ENCODE results near the gene GAPT.

GAPT gene

DNA sequence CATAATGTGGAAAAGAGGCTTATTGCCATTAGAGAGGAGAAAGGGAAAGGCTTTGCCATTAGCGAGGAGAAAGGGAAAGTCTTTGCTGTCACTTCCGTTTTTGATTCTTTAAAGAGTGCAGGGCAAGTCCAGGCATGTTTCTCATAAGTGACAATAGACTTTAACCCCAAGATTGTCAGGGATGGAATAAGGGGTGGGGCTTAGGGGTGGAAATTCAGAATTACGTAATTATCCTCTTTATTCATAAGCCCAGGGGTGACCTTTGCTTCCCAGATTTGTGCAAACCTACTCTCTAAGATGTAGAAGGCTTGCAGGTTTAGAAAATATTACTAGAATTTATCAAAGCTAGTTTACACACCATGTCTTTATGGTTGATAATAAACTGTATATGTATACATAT, 29.1 kb upstream of the GAPT start:
- DNase-seq, result no peak

- peak; percentile 14 to 70 for DNase-seq
Measured at GRCh38 chr5:58462623-58463230, 28.5 kb upstream of the GAPT start.

- DNase-seq, result no peak
Measured at GRCh38 chr5:58466939-58467338, 24.3 kb upstream of the GAPT start.

DNA sequence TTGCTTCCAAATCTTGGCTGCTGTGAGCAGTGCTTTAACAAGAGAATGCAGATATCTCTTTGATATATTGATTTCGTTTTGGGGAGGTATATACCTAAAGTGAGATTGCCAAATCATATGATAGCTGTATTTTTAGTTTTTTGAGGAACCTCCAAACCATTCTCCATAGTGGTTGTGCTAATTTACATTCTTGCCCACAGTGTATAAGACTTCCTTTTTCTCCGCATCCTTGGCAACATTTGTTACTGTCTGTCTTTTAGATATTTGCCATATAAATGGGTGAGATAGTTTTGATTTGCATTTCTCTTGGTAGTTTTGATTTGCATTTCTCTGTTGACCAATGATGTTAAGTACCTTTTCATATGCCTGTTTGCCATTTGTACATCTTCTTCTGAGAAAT, 21.3 kb upstream of the GAPT start:
- no peak for DNase-seq

DNA sequence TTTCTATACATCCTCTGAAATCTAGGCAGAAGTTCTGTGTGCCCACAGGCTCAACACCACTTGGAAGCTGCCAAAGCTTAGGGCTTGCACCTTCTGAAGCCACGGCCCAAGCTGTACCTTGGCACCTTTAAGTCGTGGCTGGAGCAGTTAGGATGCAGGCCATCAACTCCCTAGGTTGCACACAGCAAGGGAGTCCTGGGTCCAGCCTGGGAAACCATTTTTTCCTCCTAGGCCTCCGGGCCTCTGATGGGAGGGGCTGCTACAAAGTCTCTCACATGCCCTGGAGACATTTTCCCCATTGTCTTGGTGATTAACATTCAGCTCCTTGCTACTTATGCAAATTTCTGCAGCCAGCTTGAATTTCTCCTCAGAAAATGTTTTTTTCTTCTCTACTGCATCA, 15.8 kb upstream of the GAPT start:
- DNase-seq, result no peak

DNA sequence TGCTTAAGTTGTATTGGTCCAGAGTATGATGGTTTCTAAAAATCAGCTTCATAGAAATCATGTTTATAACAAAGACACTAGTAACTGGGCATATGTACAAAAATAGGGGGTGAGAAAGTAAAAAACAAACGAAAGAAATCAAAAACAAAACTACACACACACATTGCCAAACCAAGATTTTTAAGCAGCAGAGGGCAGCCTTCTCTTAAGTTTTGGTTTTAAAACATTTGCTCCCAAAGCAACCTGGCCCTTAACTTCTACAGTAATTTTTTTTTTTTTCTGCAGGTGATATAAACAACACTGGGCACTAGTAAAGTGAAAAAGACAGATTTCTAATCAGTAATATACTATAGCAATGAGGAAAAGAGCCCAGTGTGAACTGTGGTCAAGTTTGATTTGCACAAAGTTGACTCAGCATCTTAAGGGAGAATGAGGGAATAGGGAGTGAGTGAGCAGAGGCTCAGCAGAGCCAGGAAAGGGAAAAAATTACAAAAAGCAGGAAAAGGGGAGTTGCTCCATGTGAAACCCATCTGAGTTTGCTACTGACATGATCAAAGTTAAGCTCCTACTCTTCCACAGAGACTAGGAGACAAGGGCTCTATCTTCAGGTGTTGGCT, 13.4 kb upstream of the GAPT start:
- DNase-seq, result no peak

- DNase-seq, result no peak
Measured at GRCh38 chr5:58481066-58481676, 10.1 kb upstream of the GAPT start.

- no peak for DNase-seq
Measured at GRCh38 chr5:58481828-58482227, 9.4 kb upstream of the GAPT start.

DNA sequence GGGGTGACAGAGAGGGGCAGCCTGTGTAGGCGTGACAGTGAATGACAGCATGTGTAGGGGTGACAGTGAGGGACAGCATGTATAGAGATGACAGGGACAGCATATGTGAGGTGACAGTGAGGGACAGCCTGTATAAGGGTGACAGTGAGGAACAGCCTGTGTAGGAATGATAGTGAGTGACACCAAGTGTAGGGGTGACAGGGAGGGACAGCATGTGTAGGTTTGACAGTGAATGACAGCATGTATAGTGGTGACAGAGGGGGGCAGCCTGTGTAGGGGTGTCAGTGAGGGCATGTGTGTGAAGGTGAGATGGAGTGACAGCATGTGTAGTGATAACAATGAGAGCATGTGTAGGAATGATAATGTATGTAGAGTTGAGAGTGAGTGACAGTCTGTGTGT, 8.7 kb upstream of the GAPT start:
- DNase-seq, result no peak

- no peak for DNase-seq
Measured at GRCh38 chr5:58484505-58484904, 6.7 kb upstream of the GAPT start.

DNA sequence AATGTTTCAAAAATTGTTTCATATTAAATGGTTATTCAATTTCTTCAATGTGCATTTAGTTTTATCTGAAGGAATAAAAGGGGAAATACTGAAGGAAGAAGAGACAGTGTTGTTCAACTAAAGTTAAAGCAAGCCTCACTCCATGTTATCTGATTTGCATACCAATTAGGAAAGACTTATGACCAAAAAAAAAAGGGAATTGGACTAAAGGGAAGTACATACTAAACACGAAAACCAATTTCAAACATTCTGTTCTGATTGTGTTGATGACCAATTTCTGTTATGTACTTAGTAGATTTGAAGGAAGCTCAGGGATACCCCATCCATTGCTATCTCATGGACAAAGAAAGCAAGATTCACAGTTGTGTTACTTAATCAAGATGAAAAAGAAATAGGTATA, 4.9 kb upstream of the GAPT start:
- no peak for DNase-seq

GRCh38 chr5:58490402-58491050, 709 bp upstream of the GAPT start:
- DNase-seq, result no peak

GRCh38 chr5:58493141-58493540, 1.9 kb downstream of the GAPT start:
- no peak for DNase-seq

DNA sequence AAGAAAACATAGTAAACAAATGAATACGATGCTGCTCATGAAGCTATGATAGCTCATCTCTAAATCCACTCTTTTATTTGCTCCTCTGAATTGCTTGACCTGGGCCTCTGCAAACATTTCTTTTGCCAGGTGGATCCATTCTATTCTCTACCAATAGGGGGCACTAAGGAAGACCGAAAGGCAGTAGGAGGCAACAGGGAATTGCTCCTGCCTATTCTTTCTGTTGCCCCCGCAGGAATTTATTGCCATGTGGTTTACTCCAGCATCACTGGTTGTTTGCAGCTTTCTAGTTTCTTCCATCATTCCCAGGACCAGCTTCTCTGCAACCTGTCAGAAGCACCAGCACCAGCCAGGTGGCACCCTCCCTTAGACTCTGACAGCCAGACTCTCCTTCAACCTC, 5.3 kb downstream of the GAPT start:
- no peak for DNase-seq

GRCh38 chr5:58497386-58497785, 6.2 kb downstream of the GAPT start:
- DNase-seq, result no peak

GRCh38 chr5:58497921-58498320, 6.7 kb downstream of the GAPT start:
- no peak for DNase-seq

GRCh38 chr5:58498340-58498942, 7.2 kb downstream of the GAPT start:
- peak; percentile 14 to 42 for DNase-seq

- DNase-seq, result no peak
Measured at GRCh38 chr5:58499231-58499630, 8.0 kb downstream of the GAPT start.

- no peak for DNase-seq
Measured at GRCh38 chr5:58499941-58500340, 8.7 kb downstream of the GAPT start.

DNA sequence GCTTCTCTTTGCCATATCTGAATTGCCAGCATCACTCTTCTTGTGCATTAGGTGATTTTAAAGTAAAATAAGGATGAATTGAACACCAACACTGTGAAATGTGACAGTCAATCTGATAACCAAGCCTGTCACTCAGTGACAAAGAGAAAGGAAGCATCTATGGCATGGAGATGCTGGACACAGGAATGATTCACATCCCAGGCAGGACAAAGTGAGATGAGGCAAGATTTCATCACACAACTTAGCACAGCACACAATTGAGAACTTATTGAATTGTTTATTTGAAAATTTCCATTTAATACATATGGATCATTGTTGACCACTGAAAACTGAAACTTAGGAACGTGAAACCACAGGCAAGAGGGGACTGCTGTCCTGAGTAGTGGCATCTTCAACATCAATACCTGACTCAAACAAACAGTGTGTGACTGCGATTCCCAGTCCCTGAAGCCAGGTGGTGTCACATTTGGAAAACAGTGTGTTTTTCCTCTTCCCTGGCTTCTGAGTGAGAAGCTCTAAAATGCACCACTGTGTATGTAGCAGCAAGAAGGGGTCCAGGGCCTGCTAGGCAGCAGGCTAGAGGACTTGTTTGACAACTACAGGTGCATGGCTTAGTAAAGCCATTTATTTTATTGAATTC, 10.7 kb downstream of the GAPT start:
- DNase-seq, result no peak

DNA sequence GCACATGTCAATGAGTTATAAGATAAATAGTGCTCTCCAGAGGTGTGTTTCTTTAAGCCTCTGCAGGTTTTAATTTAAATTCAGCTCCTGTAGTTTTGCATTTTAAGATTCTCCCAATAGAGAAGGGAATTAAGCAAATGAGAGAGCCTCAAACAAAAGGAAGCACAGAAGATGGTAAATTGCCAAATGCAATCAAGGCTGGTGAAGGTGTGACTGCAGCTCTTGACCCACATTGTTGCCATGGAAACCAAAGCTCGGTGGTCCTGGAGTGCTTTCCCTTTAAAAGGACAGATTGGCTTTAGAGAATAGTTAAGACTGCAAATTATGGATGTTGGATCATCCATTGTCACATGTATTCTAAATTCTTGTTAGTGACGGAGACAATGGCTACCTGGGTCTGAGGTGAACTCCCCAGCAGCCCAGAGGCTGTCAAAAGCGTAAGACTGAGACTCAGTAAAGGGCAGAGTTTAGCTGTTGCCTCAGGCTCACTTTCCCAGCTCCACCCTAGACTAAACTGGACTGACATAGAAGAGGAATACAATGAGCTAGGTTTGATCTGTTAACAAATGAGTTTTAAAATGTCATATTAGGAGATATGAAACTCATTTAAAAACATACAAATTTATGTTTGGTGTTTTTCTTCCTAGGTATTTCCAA, 12.3 kb downstream of the GAPT start:
- no peak for DNase-seq

DNA sequence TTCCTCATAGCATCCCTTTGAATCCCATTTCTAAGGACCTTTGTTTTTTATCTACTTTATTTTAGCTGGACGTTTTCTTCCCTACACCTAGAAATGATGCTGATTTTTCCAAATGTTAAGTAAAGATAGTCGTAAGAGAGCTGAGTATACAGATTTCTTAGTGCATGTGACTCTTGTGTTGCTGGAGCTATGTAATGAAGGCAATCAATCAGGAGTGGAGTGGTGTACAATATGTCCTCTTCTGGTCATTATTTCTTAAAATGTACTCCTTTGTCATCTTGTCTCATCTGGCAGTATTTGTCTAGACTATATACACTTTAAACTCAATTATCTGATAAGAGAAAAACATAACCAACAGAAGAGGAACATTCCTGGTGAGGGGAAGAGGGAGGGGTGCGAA, 13.5 kb downstream of the GAPT start:
- no peak for DNase-seq

DNA sequence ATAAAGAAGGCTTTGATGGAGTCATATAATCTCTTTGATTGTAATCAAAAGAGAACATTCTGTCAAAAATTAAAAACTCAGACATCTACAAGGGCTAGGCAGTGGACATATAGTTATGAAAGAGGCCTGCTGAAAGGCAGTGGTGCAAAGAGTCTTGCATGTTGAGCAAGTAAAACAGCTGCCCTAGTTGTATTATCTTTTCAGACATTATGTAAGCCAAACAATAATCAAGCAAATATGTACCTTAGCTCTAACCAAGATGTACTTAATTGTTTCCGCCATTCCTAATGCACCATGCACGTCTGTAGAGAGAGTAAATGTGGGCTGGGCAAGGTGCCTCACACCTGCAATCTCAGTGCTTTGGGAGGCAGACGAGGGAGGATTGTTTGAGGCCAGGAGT, 14.3 kb downstream of the GAPT start:
- no peak for DNase-seq
